T-helper 1 cell treated with Interleukin-12 subunit alpha and Interleukin-12 subunit beta and Interleukin-4 antibody, amounts not matched to agents 30 μg/mL and 1 μg/mL, for 36 hours (primary cell): ENCODE measurements around the gene ULK4.
"Not testable (repeated sequence)": the region's sequence is repeated elsewhere in the genome, so short reads cannot be mapped to it uniquely, and the experiment has no call there.

Experiments used
- H3K27ac Mint-ChIP-seq: one replicate; pipeline ENCODE4 v1.8.0; 2021; ENCODE audit warnings: mild to moderate bottlenecking, mixed read lengths
- H3K27me3 Mint-ChIP-seq: one replicate; pipeline ENCODE4 v1.8.0; 2021; ENCODE audit warnings: low read depth, mixed read lengths
- H3K36me3 Mint-ChIP-seq: one replicate; pipeline ENCODE4 v1.8.0; 2021; ENCODE audit warnings: low read depth, mixed read lengths
- H3K4me1 Mint-ChIP-seq: one replicate; pipeline ENCODE4 v1.8.0; 2021; ENCODE audit warnings: low read depth, mixed read lengths
- H3K4me3 Mint-ChIP-seq: one replicate; pipeline ENCODE4 v1.8.0; 2021; ENCODE audit warnings: mild to moderate bottlenecking, moderate library complexity, mixed read lengths
- H3K9me3 Mint-ChIP-seq: one replicate; pipeline ENCODE4 v1.8.0; 2021; ENCODE audit warnings: mixed read lengths

ULK4 gene

GRCh38 chr3:41716471-41716870 lies 245.4 kb downstream of the ULK4 start:
- H3K4me1 Mint-ChIP-seq = no peaks in the 10 kb centered on the region
- H3K27ac Mint-ChIP-seq = no peak overlapping the region
- no peaks in the 10 kb centered on the region for H3K36me3 Mint-ChIP-seq
- H3K27me3 Mint-ChIP-seq = no peaks in the 10 kb centered on the region
- H3K4me3 Mint-ChIP-seq = no peak overlapping the region
- no peaks in the 10 kb centered on the region for H3K9me3 Mint-ChIP-seq

GRCh38 chr3:41715376-41715775 lies 246.5 kb downstream of the ULK4 start:
- Mint-ChIP-seq H3K27me3 (no peaks in the 10 kb centered on the region), H3K4me3 (no peak overlapping the region), H3K9me3 (no peaks in the 10 kb centered on the region), H3K4me1 (no peaks in the 10 kb centered on the region), H3K36me3 (no peaks in the 10 kb centered on the region), H3K27ac (no peak overlapping the region)

- no peaks in the 10 kb centered on the region for H3K4me1 Mint-ChIP-seq
- H3K36me3 Mint-ChIP-seq = no peaks in the 10 kb centered on the region
- H3K27me3 Mint-ChIP-seq = no peaks in the 10 kb centered on the region
- H3K9me3 Mint-ChIP-seq = no peaks in the 10 kb centered on the region
- H3K4me3 Mint-ChIP-seq = no peak overlapping the region
- no peak overlapping the region for H3K27ac Mint-ChIP-seq
Observed at GRCh38 chr3:41711651-41712050, 250.3 kb downstream of the ULK4 start.

- Mint-ChIP-seq H3K36me3 (no peaks in the 10 kb centered on the region), H3K27ac (no peak overlapping the region), H3K4me1 (no peaks in the 10 kb centered on the region), H3K9me3 (no peaks in the 10 kb centered on the region), H3K4me3 (no peak overlapping the region), H3K27me3 (no peaks in the 10 kb centered on the region)
Observed at GRCh38 chr3:41710646-41711388, 251.1 kb downstream of the ULK4 start.

GRCh38 chr3:41709213-41709612 lies 252.7 kb downstream of the ULK4 start:
- not testable (repeated sequence) for H3K4me3 Mint-ChIP-seq, H3K27ac Mint-ChIP-seq, H3K36me3 Mint-ChIP-seq, H3K4me1 Mint-ChIP-seq, H3K9me3 Mint-ChIP-seq, H3K27me3 Mint-ChIP-seq

- Mint-ChIP-seq H3K4me1 (no peaks in the 10 kb centered on the region), H3K9me3 (no peaks in the 10 kb centered on the region), H3K27ac (no peak overlapping the region), H3K36me3 (no peaks in the 10 kb centered on the region), H3K27me3 (no peaks in the 10 kb centered on the region), H3K4me3 (no peak overlapping the region)
Observed at GRCh38 chr3:41708176-41708575, 253.7 kb downstream of the ULK4 start.

- no peaks in the 10 kb centered on the region for H3K36me3 Mint-ChIP-seq
- H3K27ac Mint-ChIP-seq = no peak overlapping the region
- no peaks in the 10 kb centered on the region for H3K9me3 Mint-ChIP-seq
- no peak overlapping the region for H3K4me3 Mint-ChIP-seq
- H3K4me1 Mint-ChIP-seq = no peaks in the 10 kb centered on the region
- no peaks in the 10 kb centered on the region for H3K27me3 Mint-ChIP-seq
Observed at GRCh38 chr3:41705893-41706292, 256.0 kb downstream of the ULK4 start.

GRCh38 chr3:41701191-41701698 lies 260.7 kb downstream of the ULK4 start:
- H3K36me3 Mint-ChIP-seq = no peaks in the 10 kb centered on the region
- H3K4me1 Mint-ChIP-seq = no peaks in the 10 kb centered on the region

GRCh38 chr3:41700155-41700554 lies 261.7 kb downstream of the ULK4 start:
- H3K27me3 Mint-ChIP-seq = no peaks in the 10 kb centered on the region
- H3K36me3 Mint-ChIP-seq = no peaks in the 10 kb centered on the region
- no peaks in the 10 kb centered on the region for H3K9me3 Mint-ChIP-seq
- no peak overlapping the region for H3K27ac Mint-ChIP-seq
- H3K4me1 Mint-ChIP-seq = no peaks in the 10 kb centered on the region
- no peak overlapping the region for H3K4me3 Mint-ChIP-seq

More at GRCh38 chr3:41701191-41701698, 260.7 kb downstream of the ULK4 start:
- Mint-ChIP-seq H3K27me3 (no peaks in the 10 kb centered on the region), H3K4me3 (no peak overlapping the region), H3K9me3 (no peaks in the 10 kb centered on the region), H3K27ac (no peak overlapping the region)

GRCh38 chr3:41698898-41699297 lies 263.0 kb downstream of the ULK4 start:
- H3K4me3 Mint-ChIP-seq = no peak overlapping the region

GRCh38 chr3:41697702-41698101 lies 264.2 kb downstream of the ULK4 start:
- Mint-ChIP-seq H3K4me3 (no peak overlapping the region), H3K27ac (no peak overlapping the region), H3K27me3 (no peaks in the 10 kb centered on the region), H3K4me1 (no peaks in the 10 kb centered on the region), H3K36me3 (no peaks in the 10 kb centered on the region), H3K9me3 (no peaks in the 10 kb centered on the region)

More at GRCh38 chr3:41698898-41699297, 263.0 kb downstream of the ULK4 start:
- H3K36me3 Mint-ChIP-seq = no peaks in the 10 kb centered on the region
- H3K4me1 Mint-ChIP-seq = no peaks in the 10 kb centered on the region
- H3K27ac Mint-ChIP-seq = no peak overlapping the region
- H3K27me3 Mint-ChIP-seq = no peaks in the 10 kb centered on the region
- H3K9me3 Mint-ChIP-seq = no peaks in the 10 kb centered on the region

- H3K4me3 Mint-ChIP-seq, H3K27ac Mint-ChIP-seq, H3K27me3 Mint-ChIP-seq, H3K9me3 Mint-ChIP-seq, H3K36me3 Mint-ChIP-seq, H3K4me1 Mint-ChIP-seq: not testable (repeated sequence)
Observed at GRCh38 chr3:41695806-41696205, 266.1 kb downstream of the ULK4 start.

GRCh38 chr3:41693799-41694198 lies 268.1 kb downstream of the ULK4 start:
- no peak overlapping the region for H3K27ac Mint-ChIP-seq
- H3K4me1 Mint-ChIP-seq = no peaks in the 10 kb centered on the region
- peaks cover 8% of the 10 kb centered on the region for H3K9me3 Mint-ChIP-seq
- H3K27me3 Mint-ChIP-seq = no peaks in the 10 kb centered on the region
- no peak overlapping the region for H3K4me3 Mint-ChIP-seq
- H3K36me3 Mint-ChIP-seq = no peaks in the 10 kb centered on the region

GRCh38 chr3:41690766-41691563 lies 270.9 kb downstream of the ULK4 start:
- H3K9me3 Mint-ChIP-seq = peaks cover 9% of the 10 kb centered on the region
- H3K36me3 Mint-ChIP-seq = no peaks in the 10 kb centered on the region
- H3K27ac Mint-ChIP-seq = no peak overlapping the region
- H3K4me3 Mint-ChIP-seq = no peak overlapping the region
- no peaks in the 10 kb centered on the region for H3K4me1 Mint-ChIP-seq
- no peaks in the 10 kb centered on the region for H3K27me3 Mint-ChIP-seq
